SH-SY5Y (cell line): ENCODE measurements around the gene MAP6D1.

Experiments used
- GATA2 ChIP-seq: IDR thresholded peaks from 2 replicates; pipeline ENCODE4 v1.6.1; 2011; ENCODE audit warnings: mild to moderate bottlenecking, low read depth, low read length
- GATA3 ChIP-seq: IDR thresholded peaks from 2 replicates; pipeline ENCODE4 v1.6.1; 2011; ENCODE audit warnings: low read depth, mild to moderate bottlenecking, low read length, moderate library complexity

DNA sequence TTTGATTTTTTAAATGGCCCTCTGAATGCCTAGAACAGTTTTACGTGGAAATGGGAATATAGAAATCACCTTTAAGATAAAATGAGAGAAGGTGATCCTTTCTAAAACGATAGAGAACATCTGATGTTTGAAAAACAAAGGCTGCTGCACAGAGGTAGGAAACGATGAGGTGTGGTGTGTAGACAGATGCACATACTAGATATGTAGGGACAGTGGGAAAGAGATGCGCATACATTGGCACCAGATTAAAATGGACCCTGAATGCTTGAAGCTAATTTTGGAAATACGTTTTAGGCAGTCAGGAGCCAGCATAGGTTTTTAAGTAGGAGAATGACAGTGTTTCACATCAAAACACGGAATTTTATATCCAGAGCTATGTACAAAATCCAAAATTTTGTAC, 29.0 kb downstream of the MAP6D1 start:
- TF ChIP-seq GATA2 = no peak
- no peak for TF ChIP-seq GATA3
